Vagina (tissue), 2 donors: ENCODE results near the gene MR1. TPM values are rescaled to one million over a fixed set of nuclear protein-coding genes. Genes with fewer than 3 reads are reported as not detected.

Source experiments
- DNase-seq, 2 donors: peaks; one replicate each; pipeline ENCODE4 v3.0.0-alpha.2; 2017; ENCODE audit errors: extremely low spot score in 2 of 2
- H3K27ac ChIP-seq: fragments of 200-600 bp; sonication (generic); one replicate; pipeline ENCODE4 v1.5.1; 2019
- H3K27me3 ChIP-seq: fragments of 200-600 bp; sonication (generic); one replicate; pipeline ENCODE4 v1.5.1; 2019
- H3K36me3 ChIP-seq, 2 donors: fragments of 200-600 bp; sonication (generic); one replicate each; pipeline ENCODE4 v1.5.1; 2017 to 2019
- H3K4me1 ChIP-seq: fragments of 200-600 bp; sonication (generic); one replicate; pipeline ENCODE4 v1.5.1; 2019
- H3K4me3 ChIP-seq, 2 donors: fragments of 200-600 bp; sonication (generic); 1 replicate in 1 of 2; 2 replicates in 1 of 2; pipeline ENCODE4 v1.5.1; 2016 to 2019
- H3K9me3 ChIP-seq: fragments of 200-600 bp; sonication (generic); one replicate; pipeline ENCODE4 v1.5.1; 2019
- CTCF ChIP-seq, 3 experiments: fragments of 450-650 bp in 2 of 3; fragments of 200-600 bp in 1 of 3; sonication (generic) in 1 of 3; IDR thresholded peaks; one replicate each; pipeline ENCODE4 v1.5.1; 2017 to 2019; ENCODE audit warnings: antibody characterized with exemption in 3 of 3, mild to moderate bottlenecking in 2 of 3, moderate library complexity in 2 of 3
- POLR2A ChIP-seq, 2 donors: fragments of 450-650 bp; IDR thresholded peaks; one replicate each; pipeline ENCODE4 v1.6.1; 2017; ENCODE audit warnings: antibody characterized with exemption in 2 of 2, mild to moderate bottlenecking in 2 of 2, moderate library complexity in 2 of 2
- POLR2AphosphoS5 ChIP-seq, 2 donors: sonication (generic); formaldehyde crosslinking; IDR thresholded peaks; one replicate each; pipeline ENCODE4 v1.9.0; 2017; ENCODE audit warnings: antibody characterized with exemption in 2 of 2, mild to moderate bottlenecking in 2 of 2, low read depth in 1 of 2; ENCODE audit not compliant: insufficient read depth in 1 of 2
- intact Hi-C: fragments of 100-400 bp; cut with DNase I; formaldehyde crosslinking; loops from one replicate; pipeline ENCODE4 v1.15.1; 2023
- total RNA-seq: library from RNA; depleted of rRNA; stranded (reverse); fragments of >200 nt; gene quantifications from one replicate; pipeline ENCODE4 v1.2.3, GENCODE V29; 2016

MR1 gene
- total RNA-seq, 1 donor from 2014 or later, result 12.8 TPM

GRCh38 chr1:181064011-181064623 lies 30.3 kb downstream of the MR1 start:
- Histone ChIP-seq H3K4me1 (no peaks in the 10 kb centered on the region), H3K9me3 (no peaks in the 10 kb centered on the region), H3K4me3 (no peak overlapping the region), H3K36me3 (no peaks in the 10 kb centered on the region), H3K27me3 (no peaks in the 10 kb centered on the region), H3K27ac (no peak overlapping the region)
- no peak for DNase-seq
- no peak for TF ChIP-seq CTCF (IDR thresholded peaks at IDR 0.05)
- no peak for TF ChIP-seq POLR2A (IDR thresholded peaks at IDR 0.05)
- no peak for TF ChIP-seq POLR2AphosphoS5 (IDR thresholded peaks at IDR 0.05; ENCODE audit: insufficient read depth in 1 of 2, low read depth in 1 of 2)
- intact Hi-C loops, result no loop called here

GRCh38 chr1:181064702-181065101 lies 30.9 kb downstream of the MR1 start:
- Histone ChIP-seq H3K4me1 (no peaks in the 10 kb centered on the region), H3K9me3 (no peaks in the 10 kb centered on the region), H3K27ac (no peak overlapping the region), H3K27me3 (no peaks in the 10 kb centered on the region), H3K4me3 (no peak overlapping the region), H3K36me3 (no peaks in the 10 kb centered on the region)
- TF ChIP-seq POLR2AphosphoS5 (IDR thresholded peaks at IDR 0.05; ENCODE audit: insufficient read depth in 1 of 2, low read depth in 1 of 2) (no peak), CTCF (IDR thresholded peaks at IDR 0.05) (no peak), POLR2A (IDR thresholded peaks at IDR 0.05) (no peak)
- no peak for DNase-seq
- intact Hi-C loops, result no loop called here

- H3K4me1 ChIP-seq, result no peaks in the 10 kb centered on the region
- DNase-seq, result no peak
- no peaks in the 10 kb centered on the region for H3K9me3 ChIP-seq
- no peaks in the 10 kb centered on the region for H3K27me3 ChIP-seq
- H3K27ac ChIP-seq, result no peak overlapping the region
- no peak overlapping the region for H3K4me3 ChIP-seq
- intact Hi-C loops, result no loop called here
- TF ChIP-seq POLR2AphosphoS5 (IDR thresholded peaks at IDR 0.05; ENCODE audit: insufficient read depth in 1 of 2, low read depth in 1 of 2), result no peak
- TF ChIP-seq POLR2A (IDR thresholded peaks at IDR 0.05), result no peak
- TF ChIP-seq CTCF (IDR thresholded peaks at IDR 0.05), result no peak
- no peaks in the 10 kb centered on the region for H3K36me3 ChIP-seq
These were observed 39.9 kb downstream of the MR1 start for GRCh38 chr1:181073638-181074037.

- intact Hi-C loops, result no loop called here
- no peak for DNase-seq
- H3K27me3 ChIP-seq, result no peaks in the 10 kb centered on the region
- H3K4me3 ChIP-seq, result no peak overlapping the region
- no peak overlapping the region for H3K27ac ChIP-seq
- TF ChIP-seq POLR2A (IDR thresholded peaks at IDR 0.05) (no peak), CTCF (IDR thresholded peaks at IDR 0.05) (no peak), POLR2AphosphoS5 (IDR thresholded peaks at IDR 0.05; ENCODE audit: insufficient read depth in 1 of 2, low read depth in 1 of 2) (no peak)
- no peaks in the 10 kb centered on the region for H3K4me1 ChIP-seq
- no peaks in the 10 kb centered on the region for H3K36me3 ChIP-seq
- H3K9me3 ChIP-seq, result no peaks in the 10 kb centered on the region
These were observed 42.1 kb downstream of the MR1 start for GRCh38 chr1:181075766-181076350.

- H3K4me1 ChIP-seq, result no peaks in the 10 kb centered on the region
- intact Hi-C loops, result no loop called here
- H3K9me3 ChIP-seq, result no peaks in the 10 kb centered on the region
These were observed 43.1 kb downstream of the MR1 start for GRCh38 chr1:181076852-181077251.

More at GRCh38 chr1:181076852-181077251, 43.1 kb downstream of the MR1 start:
- H3K27me3 ChIP-seq, result no peaks in the 10 kb centered on the region
- H3K27ac ChIP-seq, result no peak overlapping the region
- TF ChIP-seq POLR2A (IDR thresholded peaks at IDR 0.05) (no peak), CTCF (IDR thresholded peaks at IDR 0.05) (no peak), POLR2AphosphoS5 (IDR thresholded peaks at IDR 0.05; ENCODE audit: insufficient read depth in 1 of 2, low read depth in 1 of 2) (no peak)
- H3K36me3 ChIP-seq, result no peaks in the 10 kb centered on the region
- DNase-seq, result no peak
- no peak overlapping the region for H3K4me3 ChIP-seq
